Cardiac muscle cell (in vitro differentiated cells and primary cell): Measurements from ENCODE around the gene UPB1. TPM values are rescaled to one million over a fixed set of nuclear protein-coding genes. Genes with fewer than 3 reads are reported as not detected.

Experiments used
- DNase-seq, 2 donors: peaks; one replicate each; pipeline versions ENCODE4 v3.0.0 to v3.0.0-alpha.2; 2010 to 2017; ENCODE audit warnings: low read depth in 1 of 2, low spot score in 1 of 2
- H3K27ac ChIP-seq: fragments of 200-600 bp; sonication (generic); 2 replicates; pipeline ENCODE4 v1.5.1; 2016
- H3K27me3 ChIP-seq: fragments of 200-600 bp; sonication (generic); 2 replicates; pipeline ENCODE4 v1.6.0; 2016; ENCODE audit warnings: control low read depth
- H3K36me3 ChIP-seq: fragments of 200-600 bp; sonication (generic); 2 replicates; pipeline ENCODE4 v1.5.1; 2016; ENCODE audit warnings: control low read depth
- H3K4me1 ChIP-seq: fragments of 200-600 bp; sonication (generic); 2 replicates; pipeline ENCODE4 v1.8.1; 2017; ENCODE audit warnings: low read depth, mild to moderate bottlenecking, mixed run types
- H3K4me3 ChIP-seq: fragments of 200-600 bp; sonication (generic); 2 replicates; pipeline ENCODE4 v1.5.1; 2016; ENCODE audit warnings: mild to moderate bottlenecking
- H3K9me3 ChIP-seq: fragments of 200-600 bp; sonication (generic); 2 replicates; pipeline ENCODE4 v1.5.1; 2017; ENCODE audit warnings: low read depth, mild to moderate bottlenecking, control low read depth
- polyA plus RNA-seq: library from polyadenylated mRNA; unstranded; fragments of >200 nt; fragmentation: Nextera tagmentation; extraction: Ambion mirVana; gene quantifications from 2 replicates; pipeline ENCODE4 v1.2.1, GENCODE V29; 2016
- total RNA-seq: library from RNA; depleted of rRNA; stranded (reverse); fragments of >200 nt; gene quantifications from 2 replicates; pipeline ENCODE4 v1.2.3, GENCODE V29; 2016
- TF ChIP-seq, protein P1 (sequence below): IDR thresholded peaks from 2 replicates; pipeline ENCODE4 v1.5.1; 2012; ENCODE audit warnings: low read depth, mild to moderate bottlenecking, low read length

The UPB1 gene
- total and polyA plus RNA-seq, 2 experiments from 2014 or later: 1.6 to 4.0 TPM

- DNase-seq: no peak
- TF ChIP-seq, protein P1, sequence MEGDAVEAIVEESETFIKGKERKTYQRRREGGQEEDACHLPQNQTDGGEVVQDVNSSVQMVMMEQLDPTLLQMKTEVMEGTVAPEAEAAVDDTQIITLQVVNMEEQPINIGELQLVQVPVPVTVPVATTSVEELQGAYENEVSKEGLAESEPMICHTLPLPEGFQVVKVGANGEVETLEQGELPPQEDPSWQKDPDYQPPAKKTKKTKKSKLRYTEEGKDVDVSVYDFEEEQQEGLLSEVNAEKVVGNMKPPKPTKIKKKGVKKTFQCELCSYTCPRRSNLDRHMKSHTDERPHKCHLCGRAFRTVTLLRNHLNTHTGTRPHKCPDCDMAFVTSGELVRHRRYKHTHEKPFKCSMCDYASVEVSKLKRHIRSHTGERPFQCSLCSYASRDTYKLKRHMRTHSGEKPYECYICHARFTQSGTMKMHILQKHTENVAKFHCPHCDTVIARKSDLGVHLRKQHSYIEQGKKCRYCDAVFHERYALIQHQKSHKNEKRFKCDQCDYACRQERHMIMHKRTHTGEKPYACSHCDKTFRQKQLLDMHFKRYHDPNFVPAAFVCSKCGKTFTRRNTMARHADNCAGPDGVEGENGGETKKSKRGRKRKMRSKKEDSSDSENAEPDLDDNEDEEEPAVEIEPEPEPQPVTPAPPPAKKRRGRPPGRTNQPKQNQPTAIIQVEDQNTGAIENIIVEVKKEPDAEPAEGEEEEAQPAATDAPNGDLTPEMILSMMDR: no peak
- no peaks in the 10 kb centered on the region for H3K9me3 ChIP-seq
- peaks cover 21% of the 10 kb centered on the region for H3K4me1 ChIP-seq
- H3K27ac ChIP-seq: no peak overlapping the region
- H3K4me3 ChIP-seq: no peak overlapping the region
- no peaks in the 10 kb centered on the region for H3K27me3 ChIP-seq
- H3K36me3 ChIP-seq: no peaks in the 10 kb centered on the region
Measured at GRCh38 chr22:24453853-24454252, 41.3 kb upstream of the UPB1 start.

- no peak for DNase-seq
- TF ChIP-seq, protein P1: no peak
- no peak overlapping the region for H3K4me3 ChIP-seq
- no peaks in the 10 kb centered on the region for H3K9me3 ChIP-seq
- no peak overlapping the region for H3K27ac ChIP-seq
- no peaks in the 10 kb centered on the region for H3K36me3 ChIP-seq
- peaks cover 23% of the 10 kb centered on the region for H3K4me1 ChIP-seq
- H3K27me3 ChIP-seq: no peaks in the 10 kb centered on the region
Measured at GRCh38 chr22:24455039-24455438, 40.1 kb upstream of the UPB1 start.

DNA sequence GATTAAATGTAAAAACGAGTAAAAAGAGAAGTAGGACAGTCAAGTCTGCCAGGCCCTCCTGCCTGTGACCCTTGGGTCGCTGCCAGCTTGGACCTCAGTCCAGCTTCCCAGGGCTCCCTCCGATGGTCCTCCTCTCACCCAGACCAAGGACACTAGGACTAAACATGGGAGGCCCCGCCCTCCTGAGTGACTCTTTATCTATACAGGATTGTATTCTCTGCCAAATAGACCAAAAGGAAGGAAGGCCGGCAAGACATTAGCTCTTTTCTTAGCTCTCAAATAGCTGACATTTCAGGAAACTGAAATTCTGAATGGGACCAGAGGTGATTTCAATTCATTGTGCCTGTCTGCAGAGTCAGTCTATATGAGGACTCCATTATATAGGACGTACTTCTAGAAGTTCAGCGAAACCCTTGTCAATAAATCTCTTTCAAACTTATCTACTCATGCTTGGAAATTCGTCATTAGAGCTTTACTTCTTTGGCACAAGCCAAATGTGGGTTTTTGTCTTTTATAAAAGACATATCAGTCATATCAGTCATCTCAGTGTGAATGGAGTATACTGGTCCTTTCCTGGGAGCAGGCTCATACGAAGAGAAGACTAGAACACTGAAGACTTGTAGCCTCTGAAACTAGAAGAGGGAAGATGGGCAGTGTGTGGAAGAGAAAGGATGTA lies 39.2 kb upstream of the UPB1 start:
- Histone ChIP-seq H3K4me1 (peaks cover 23% of the 10 kb centered on the region), H3K27me3 (no peaks in the 10 kb centered on the region), H3K4me3 (no peak overlapping the region), H3K9me3 (no peaks in the 10 kb centered on the region), H3K27ac (peak overlapping the region; percentile 6), H3K36me3 (no peaks in the 10 kb centered on the region)
- TF ChIP-seq, protein P1: no peak
- peak in 1 of 2 donors; percentile 55 for DNase-seq

GRCh38 chr22:24457894-24458420 lies 37.2 kb upstream of the UPB1 start:
- Histone ChIP-seq H3K9me3 (no peaks in the 10 kb centered on the region), H3K27me3 (no peaks in the 10 kb centered on the region), H3K4me1 (peaks cover 19% of the 10 kb centered on the region), H3K4me3 (no peak overlapping the region), H3K36me3 (no peaks in the 10 kb centered on the region), H3K27ac (no peak overlapping the region)
- TF ChIP-seq, protein P1: no peak
- no peak for DNase-seq

- H3K27ac ChIP-seq: no peak overlapping the region
- no peaks in the 10 kb centered on the region for H3K27me3 ChIP-seq
- TF ChIP-seq, protein P1: no peak
- no peak overlapping the region for H3K4me3 ChIP-seq
- H3K4me1 ChIP-seq: peaks cover 18% of the 10 kb centered on the region
- no peaks in the 10 kb centered on the region for H3K9me3 ChIP-seq
- H3K36me3 ChIP-seq: no peaks in the 10 kb centered on the region
- DNase-seq: no peak
Measured at GRCh38 chr22:24459911-24460310, 35.2 kb upstream of the UPB1 start.
